Neural progenitor cell (in vitro differentiated cells): ENCODE measurements around the gene SERAC1.

Experiments
- EZH2 ChIP-seq: fragments of 200-600 bp; sonication (generic); IDR thresholded peaks from 2 replicates; pipeline ENCODE4 v1.6.1; 2017; ENCODE audit warnings: antibody characterized with exemption, mild to moderate bottlenecking, moderate library complexity
- TF ChIP-seq, protein P1 (sequence below): fragments of 200-600 bp; sonication (generic); IDR thresholded peaks from 2 replicates; pipeline ENCODE4 v1.5.1; 2017; ENCODE audit warnings: antibody characterized with exemption, mild to moderate bottlenecking

DNA sequence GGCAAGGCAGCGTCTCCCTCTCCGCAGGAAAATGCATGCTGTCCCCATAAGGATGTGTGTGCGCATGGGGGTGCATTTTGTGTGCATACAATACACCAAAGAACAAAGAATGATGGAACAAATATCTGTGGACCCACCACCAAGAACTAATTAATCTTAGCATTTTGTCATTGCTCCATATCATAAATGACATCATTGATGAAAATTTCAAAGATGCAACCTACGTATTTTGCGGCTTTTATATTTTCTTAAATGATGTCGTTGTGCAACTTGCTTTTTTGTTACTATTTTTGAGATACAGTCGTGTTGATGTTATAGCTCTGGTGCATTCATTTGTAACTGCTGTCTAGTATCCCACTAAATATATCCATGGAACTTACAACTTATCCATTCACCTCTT is 89.7 kb downstream of the SERAC1 start:
- TF ChIP-seq, protein P1, sequence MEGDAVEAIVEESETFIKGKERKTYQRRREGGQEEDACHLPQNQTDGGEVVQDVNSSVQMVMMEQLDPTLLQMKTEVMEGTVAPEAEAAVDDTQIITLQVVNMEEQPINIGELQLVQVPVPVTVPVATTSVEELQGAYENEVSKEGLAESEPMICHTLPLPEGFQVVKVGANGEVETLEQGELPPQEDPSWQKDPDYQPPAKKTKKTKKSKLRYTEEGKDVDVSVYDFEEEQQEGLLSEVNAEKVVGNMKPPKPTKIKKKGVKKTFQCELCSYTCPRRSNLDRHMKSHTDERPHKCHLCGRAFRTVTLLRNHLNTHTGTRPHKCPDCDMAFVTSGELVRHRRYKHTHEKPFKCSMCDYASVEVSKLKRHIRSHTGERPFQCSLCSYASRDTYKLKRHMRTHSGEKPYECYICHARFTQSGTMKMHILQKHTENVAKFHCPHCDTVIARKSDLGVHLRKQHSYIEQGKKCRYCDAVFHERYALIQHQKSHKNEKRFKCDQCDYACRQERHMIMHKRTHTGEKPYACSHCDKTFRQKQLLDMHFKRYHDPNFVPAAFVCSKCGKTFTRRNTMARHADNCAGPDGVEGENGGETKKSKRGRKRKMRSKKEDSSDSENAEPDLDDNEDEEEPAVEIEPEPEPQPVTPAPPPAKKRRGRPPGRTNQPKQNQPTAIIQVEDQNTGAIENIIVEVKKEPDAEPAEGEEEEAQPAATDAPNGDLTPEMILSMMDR, result no peak
- no peak for TF ChIP-seq EZH2
